ENCODE data around the gene UBE2G2. TPM values are rescaled to one million over a fixed set of nuclear protein-coding genes. Genes with fewer than 3 reads are reported as not detected.

The UBE2G2 gene
- total and polyA plus RNA-seq, 4 donors = 27.4 to 83.5 (median 40.9) TPM

DNA sequence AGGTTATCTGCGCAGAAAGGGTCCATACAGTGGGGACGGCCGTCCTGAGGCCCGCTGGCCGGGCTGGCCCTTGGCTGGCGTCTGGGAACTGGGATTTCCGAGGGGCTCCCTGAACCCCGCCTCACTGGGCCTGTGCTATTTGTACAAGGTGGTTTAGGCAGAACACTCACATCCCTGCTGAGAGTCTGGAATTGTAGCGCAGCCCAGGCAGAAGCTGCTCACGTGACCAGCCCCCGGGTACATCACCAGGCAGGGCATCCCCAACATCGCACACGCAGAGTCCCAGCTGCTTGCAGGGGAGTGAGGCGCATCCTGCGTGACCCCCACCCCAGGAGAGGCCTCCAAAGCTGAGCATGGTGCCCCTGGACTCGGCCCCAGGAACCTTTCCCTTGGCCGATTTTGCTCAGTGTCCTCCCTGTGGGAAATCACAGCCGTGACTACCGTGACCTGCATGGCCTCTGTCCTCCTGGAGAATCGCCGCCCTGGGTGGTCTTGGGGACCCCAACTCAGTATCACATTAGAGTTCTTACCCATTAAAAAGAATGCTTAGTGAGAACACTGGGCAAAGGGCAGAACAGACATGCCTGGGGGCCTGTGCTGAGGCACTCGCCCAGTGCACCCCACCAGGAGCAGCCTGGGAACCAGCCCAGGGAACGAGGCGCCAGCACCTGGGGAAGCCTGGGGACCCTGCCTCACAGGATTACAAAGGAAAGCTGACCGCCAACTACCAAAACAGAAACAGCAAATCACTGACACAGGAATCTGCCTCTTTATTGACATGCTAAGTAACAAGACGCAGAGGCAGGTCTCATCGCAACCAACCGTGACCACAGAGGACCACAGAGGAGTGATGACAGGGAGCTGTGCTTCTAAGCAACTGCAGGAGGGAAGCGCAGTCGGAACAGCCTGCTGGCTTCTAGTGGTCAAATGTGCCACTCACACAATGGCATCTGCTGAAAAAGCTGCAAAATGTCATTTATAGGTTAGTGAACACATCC, 33.5 kb downstream of the UBE2G2 start (continued):
- TF ChIP-seq, protein P1, sequence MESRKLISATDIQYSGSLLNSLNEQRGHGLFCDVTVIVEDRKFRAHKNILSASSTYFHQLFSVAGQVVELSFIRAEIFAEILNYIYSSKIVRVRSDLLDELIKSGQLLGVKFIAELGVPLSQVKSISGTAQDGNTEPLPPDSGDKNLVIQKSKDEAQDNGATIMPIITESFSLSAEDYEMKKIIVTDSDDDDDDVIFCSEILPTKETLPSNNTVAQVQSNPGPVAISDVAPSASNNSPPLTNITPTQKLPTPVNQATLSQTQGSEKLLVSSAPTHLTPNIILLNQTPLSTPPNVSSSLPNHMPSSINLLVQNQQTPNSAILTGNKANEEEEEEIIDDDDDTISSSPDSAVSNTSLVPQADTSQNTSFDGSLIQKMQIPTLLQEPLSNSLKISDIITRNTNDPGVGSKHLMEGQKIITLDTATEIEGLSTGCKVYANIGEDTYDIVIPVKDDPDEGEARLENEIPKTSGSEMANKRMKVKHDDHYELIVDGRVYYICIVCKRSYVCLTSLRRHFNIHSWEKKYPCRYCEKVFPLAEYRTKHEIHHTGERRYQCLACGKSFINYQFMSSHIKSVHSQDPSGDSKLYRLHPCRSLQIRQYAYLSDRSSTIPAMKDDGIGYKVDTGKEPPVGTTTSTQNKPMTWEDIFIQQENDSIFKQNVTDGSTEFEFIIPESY (IDR thresholded peaks at IDR 0.05) = no peak
- TF ChIP-seq, protein P2, sequence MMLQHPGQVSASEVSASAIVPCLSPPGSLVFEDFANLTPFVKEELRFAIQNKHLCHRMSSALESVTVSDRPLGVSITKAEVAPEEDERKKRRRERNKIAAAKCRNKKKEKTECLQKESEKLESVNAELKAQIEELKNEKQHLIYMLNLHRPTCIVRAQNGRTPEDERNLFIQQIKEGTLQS (IDR thresholded peaks at IDR 0.05) = no peak

DNA sequence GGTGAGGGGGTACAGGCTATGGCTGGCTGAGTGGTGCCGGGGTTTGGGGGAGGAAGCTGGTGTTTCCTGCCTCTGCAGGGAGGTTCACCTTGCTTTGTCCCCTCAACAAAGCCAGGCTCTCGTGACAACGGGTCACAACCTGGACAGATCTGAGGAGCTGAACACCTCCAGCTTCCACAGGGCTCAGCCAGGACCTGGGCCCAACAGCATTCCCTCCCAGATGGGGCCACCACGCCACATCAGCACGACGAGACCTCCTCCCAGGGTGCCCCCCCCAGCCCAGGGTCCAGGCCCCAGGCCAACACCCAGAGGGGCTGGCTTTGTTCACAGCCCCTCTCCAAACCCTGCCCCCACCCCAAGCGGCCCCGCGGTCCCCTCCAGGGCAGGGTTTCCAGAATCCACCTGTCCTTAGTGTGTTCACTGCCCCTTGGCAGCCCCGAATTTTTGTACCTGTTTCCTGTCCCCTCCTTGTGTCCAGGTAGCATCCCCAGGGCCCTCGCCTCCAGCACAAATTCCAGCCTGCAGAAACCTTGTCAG, 34.7 kb downstream of the UBE2G2 start:
- H3K4me3 ChIP-seq (ENCODE audit: low read depth in 1 of 3, low read length in 3 of 3) = no peak overlapping the region
- peaks cover 3 to 11% (median 6%) of the 10 kb centered on the region in 4 donors for H3K4me1 ChIP-seq (ENCODE audit: control insufficient read depth in 4 of 4, insufficient read depth in 4 of 4, low read length in 3 of 4)
- H3K9ac ChIP-seq (ENCODE audit: low read depth in 1 of 2, low read length in 2 of 2) = no peak overlapping the region
- no peak for DNase-seq (ENCODE audit: low spot score)
- H3K9me3 ChIP-seq (ENCODE audit: control insufficient read depth in 4 of 4, low read length in 3 of 4) = no peaks in the 10 kb centered on the region
- TF ChIP-seq, protein P2 (IDR thresholded peaks at IDR 0.05) = no peak
- TF ChIP-seq FOXA2 (IDR thresholded peaks at IDR 0.05) (no peak), FOXA1 (IDR thresholded peaks at IDR 0.05) (no peak), HNF4A (conservative IDR thresholded peaks at IDR 0.05) (no peak), NR2F2 (IDR thresholded peaks at IDR 0.05) (no peak)
- TF ChIP-seq, protein P1 (IDR thresholded peaks at IDR 0.05) = no peak
- TF ChIP-seq, protein P3, sequence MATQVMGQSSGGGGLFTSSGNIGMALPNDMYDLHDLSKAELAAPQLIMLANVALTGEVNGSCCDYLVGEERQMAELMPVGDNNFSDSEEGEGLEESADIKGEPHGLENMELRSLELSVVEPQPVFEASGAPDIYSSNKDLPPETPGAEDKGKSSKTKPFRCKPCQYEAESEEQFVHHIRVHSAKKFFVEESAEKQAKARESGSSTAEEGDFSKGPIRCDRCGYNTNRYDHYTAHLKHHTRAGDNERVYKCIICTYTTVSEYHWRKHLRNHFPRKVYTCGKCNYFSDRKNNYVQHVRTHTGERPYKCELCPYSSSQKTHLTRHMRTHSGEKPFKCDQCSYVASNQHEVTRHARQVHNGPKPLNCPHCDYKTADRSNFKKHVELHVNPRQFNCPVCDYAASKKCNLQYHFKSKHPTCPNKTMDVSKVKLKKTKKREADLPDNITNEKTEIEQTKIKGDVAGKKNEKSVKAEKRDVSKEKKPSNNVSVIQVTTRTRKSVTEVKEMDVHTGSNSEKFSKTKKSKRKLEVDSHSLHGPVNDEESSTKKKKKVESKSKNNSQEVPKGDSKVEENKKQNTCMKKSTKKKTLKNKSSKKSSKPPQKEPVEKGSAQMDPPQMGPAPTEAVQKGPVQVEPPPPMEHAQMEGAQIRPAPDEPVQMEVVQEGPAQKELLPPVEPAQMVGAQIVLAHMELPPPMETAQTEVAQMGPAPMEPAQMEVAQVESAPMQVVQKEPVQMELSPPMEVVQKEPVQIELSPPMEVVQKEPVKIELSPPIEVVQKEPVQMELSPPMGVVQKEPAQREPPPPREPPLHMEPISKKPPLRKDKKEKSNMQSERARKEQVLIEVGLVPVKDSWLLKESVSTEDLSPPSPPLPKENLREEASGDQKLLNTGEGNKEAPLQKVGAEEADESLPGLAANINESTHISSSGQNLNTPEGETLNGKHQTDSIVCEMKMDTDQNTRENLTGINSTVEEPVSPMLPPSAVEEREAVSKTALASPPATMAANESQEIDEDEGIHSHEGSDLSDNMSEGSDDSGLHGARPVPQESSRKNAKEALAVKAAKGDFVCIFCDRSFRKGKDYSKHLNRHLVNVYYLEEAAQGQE (IDR thresholded peaks at IDR 0.05) = no peak
- TF ChIP-seq, protein P4, sequence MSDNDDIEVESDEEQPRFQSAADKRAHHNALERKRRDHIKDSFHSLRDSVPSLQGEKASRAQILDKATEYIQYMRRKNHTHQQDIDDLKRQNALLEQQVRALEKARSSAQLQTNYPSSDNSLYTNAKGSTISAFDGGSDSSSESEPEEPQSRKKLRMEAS (IDR thresholded peaks at IDR 0.05) = no peak
- H3K27ac ChIP-seq (ENCODE audit: low read depth in 1 of 2, low read length in 2 of 2) = no peak overlapping the region
- H3K27me3 ChIP-seq (ENCODE audit: control insufficient read depth in 4 of 4, insufficient read depth in 4 of 4, low read length in 3 of 4) = no peaks in the 10 kb centered on the region
- 86% methylated on average over 11 of the region's 11 CpGs for WGBS
- H3K36me3 ChIP-seq (ENCODE audit: control insufficient read depth in 4 of 4, insufficient read depth in 3 of 4, low read depth in 1 of 4, low read length in 3 of 4) = peaks cover 7 to 20% (median 14%) of the 10 kb centered on the region in 4 donors
